ENCODE measurements around the gene RFLNA. TPM values are rescaled to one million over a fixed set of nuclear protein-coding genes. Genes with fewer than 3 reads are reported as not detected.
A peak's percentile ranks its signal among the peaks of the same experiment; 100 is the strongest.

The RFLNA gene
- total RNA-seq, 2 donors from 2014 or later: 0.26 TPM; not detected in 1

DNA sequence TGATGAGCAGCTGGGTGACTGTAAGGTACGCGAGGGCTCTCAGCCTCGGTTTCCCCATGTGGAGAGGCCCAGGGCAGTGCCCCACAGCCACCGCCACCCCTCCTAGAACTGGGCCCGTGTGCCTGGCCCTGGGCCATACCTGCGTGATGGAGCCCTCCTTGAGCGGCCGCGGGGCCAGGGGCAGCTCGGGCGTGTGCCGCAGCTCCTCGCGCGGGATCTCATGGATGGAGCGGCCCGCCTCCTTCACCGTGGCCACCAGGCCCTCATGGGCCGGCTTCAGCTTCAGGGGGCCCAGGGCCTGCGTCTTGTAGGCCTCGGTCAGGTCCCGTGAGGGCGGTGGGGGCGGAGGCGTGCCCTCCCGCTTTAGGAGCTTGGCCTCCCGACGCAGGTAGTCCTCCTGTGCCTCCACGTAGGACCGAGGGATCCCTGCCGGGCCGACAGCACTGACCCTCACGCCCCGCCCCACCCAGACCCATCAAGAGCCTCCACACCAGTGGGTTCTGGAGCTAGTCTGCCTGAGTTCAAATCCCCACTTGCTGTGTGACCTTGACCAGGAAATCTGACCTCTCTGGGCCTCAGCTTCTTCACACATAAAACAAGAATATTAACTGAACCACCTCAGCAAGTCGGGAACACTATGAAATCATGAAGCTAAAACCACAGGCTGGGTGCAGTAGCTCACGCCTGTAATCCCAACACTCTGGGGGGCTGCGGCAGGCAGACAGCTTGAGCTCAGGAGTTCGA lies 51.7 kb downstream of the RFLNA start:
- H3K27ac ChIP-seq: no peak overlapping the region
- TF ChIP-seq POLR2A (IDR thresholded peaks at IDR 0.05) (no peak), CTCF (IDR thresholded peaks at IDR 0.05) (no peak)
- H3K4me3 ChIP-seq: no peak overlapping the region
- WGBS, 2 donors: 86 to 93% methylated on average over 13 to 37 of the region's 38 CpGs
- DNase-seq (no peak), ATAC-seq (no peak)
- intact Hi-C loops (cut with DNase I): no loop called here
- no peaks in the 10 kb centered on the region for H3K27me3 ChIP-seq
- no peaks in the 10 kb centered on the region for H3K9me3 ChIP-seq
- peaks cover 14 to 65% of the 10 kb centered on the region in 2 donors for H3K36me3 ChIP-seq (replicated peaks in 1 of 2; ENCODE audit: insufficient read depth in 1 of 2, low read depth in 2 of 2)
- H3K4me1 ChIP-seq: no peaks in the 10 kb centered on the region

- TF ChIP-seq CTCF (IDR thresholded peaks at IDR 0.05) (no peak), POLR2A (IDR thresholded peaks at IDR 0.05) (no peak)
- no peak overlapping the region for H3K4me3 ChIP-seq
- no peak overlapping the region for H3K27ac ChIP-seq
- no peaks in the 10 kb centered on the region for H3K4me1 ChIP-seq
- H3K36me3 ChIP-seq (replicated peaks in 1 of 2; ENCODE audit: insufficient read depth in 1 of 2, low read depth in 2 of 2): peaks cover 10 to 61% of the 10 kb centered on the region in 2 donors
- no peaks in the 10 kb centered on the region for H3K9me3 ChIP-seq
- intact Hi-C loops (cut with DNase I): no loop called here
- ATAC-seq (no peak), DNase-seq (no peak)
- 87 to 92% methylated on average over 9 of the region's 9 CpGs for WGBS, 2 donors
- no peaks in the 10 kb centered on the region for H3K27me3 ChIP-seq
Measured at GRCh38 chr12:124347335-124347734, 52.4 kb downstream of the RFLNA start.

DNA sequence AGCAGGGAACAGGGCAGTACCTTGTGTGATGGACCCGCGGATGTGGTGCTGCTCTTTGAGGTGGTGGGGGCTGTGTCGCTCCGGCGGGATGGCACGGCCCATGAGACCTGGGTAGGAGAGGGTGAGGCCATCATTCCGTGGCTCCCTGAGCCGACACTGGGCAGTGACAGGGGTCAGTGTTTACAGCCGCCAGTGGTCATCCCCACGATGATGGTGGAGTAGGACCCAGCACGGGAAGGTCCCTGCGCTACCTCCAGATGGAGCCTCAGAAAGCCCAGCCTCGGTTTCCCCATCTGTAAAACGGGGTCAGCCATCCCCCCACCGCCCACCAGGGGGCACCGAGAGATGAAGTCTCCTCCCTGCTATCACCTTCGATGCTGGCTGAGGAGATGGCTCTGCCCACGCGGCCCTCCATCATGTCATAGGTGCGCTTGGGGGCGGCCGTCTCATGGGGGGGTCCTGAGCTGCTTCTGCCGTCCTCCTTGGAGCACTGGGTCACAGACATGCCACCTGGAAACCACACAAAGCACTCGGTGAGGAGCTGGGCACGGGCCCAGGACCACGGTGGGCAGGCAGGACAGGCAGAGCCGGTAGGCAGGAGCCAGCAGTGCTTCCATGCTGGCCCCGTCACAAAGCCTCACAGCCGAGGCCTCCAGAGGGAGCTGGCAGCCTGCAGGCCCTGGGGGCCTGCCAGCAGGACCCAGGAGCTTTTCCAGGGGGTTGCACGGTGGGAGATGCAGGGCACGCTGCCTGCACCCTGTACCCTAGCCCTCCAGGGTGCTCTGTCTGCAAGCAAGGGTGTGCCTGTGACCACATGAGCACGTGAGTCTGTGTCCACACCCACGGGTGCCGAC lies 53.1 kb downstream of the RFLNA start:
- TF ChIP-seq CTCF (IDR thresholded peaks at IDR 0.05) (peak; percentile 8 to 55 (median 39)), POLR2A (IDR thresholded peaks at IDR 0.05) (no peak)

DNA sequence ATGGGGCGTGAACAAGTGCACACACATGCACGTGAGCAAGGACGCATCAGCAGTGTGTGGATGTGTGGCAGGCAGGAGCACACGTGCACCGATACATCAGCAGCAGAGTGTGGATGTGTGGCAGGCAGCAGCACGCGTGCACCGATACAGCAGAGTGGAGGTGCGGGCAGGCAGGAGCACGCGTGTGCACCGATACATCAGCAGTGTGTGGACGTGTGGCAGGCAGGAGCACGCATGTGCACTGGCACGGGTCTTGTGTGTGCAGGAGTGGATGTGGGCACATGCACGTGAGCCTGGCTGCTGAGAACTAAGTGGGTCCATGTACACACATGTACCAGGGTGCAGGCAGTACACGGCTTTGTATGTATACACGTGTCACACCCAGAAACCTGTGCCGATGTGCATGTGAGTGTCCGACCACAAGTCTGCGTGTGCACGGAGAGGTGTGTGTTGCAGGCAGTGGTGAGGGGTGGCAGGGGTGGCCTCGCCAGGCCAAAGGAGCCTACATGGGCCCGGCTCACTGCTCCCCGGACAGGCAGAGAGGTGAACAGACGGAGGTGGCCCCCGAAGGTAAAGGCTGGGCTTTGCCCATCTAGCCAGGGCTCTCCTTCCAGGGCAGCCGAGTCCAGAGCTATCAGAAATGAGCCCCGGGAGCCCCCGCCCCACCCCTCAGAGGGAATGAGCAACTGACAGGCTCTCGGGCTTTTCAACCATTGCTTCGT lies 53.9 kb downstream of the RFLNA start:
- Histone ChIP-seq H3K4me3 (no peak overlapping the region), H3K27ac (no peak overlapping the region), H3K27me3 (no peaks in the 10 kb centered on the region), H3K36me3 (replicated peaks in 1 of 2; ENCODE audit: insufficient read depth in 1 of 2, low read depth in 2 of 2) (peaks cover 13 to 56% of the 10 kb centered on the region in 2 donors), H3K9me3 (no peaks in the 10 kb centered on the region), H3K4me1 (peaks cover 10% of the 10 kb centered on the region)
- intact Hi-C loops (cut with DNase I): no loop called here
- ATAC-seq (no peak), DNase-seq (no peak)
- WGBS, 2 donors: 93 to 94% methylated on average over 17 to 32 of the region's 32 CpGs
- TF ChIP-seq POLR2A (IDR thresholded peaks at IDR 0.05) (no peak), CTCF (IDR thresholded peaks at IDR 0.05) (no peak)

More for the DNA sequence above, 53.1 kb downstream of the RFLNA start:
- intact Hi-C loops (cut with DNase I): no loop called here
- Histone ChIP-seq H3K4me3 (no peak overlapping the region), H3K36me3 (replicated peaks in 1 of 2; ENCODE audit: insufficient read depth in 1 of 2, low read depth in 2 of 2) (peaks cover 10 to 57% of the 10 kb centered on the region in 2 donors), H3K9me3 (no peaks in the 10 kb centered on the region), H3K27me3 (no peaks in the 10 kb centered on the region), H3K4me1 (peaks cover 7% of the 10 kb centered on the region), H3K27ac (no peak overlapping the region)
- WGBS, 2 donors: 87 to 92% methylated on average over 21 to 34 of the region's 34 CpGs
- DNase-seq (peak in 2 of 4 donors; percentile 37 to 43), ATAC-seq (no peak)

Data from body of pancreas (tissue), 4 donors.